Coronary artery (tissue), 2 donors: ENCODE results near the gene CDKN3.
"Not testable (repeated sequence)": the region's sequence is repeated elsewhere in the genome, so short reads cannot be mapped to it uniquely, and the experiment has no call there.

Experiments
- DNase-seq: peaks from one replicate; pipeline ENCODE4 v3.0.0-alpha.2; 2017; ENCODE audit warnings: low spot score
- H3K27ac ChIP-seq, 2 donors: fragments of 200-600 bp; sonication (generic); one replicate each; pipeline ENCODE4 v1.5.1; 2016 to 2019
- H3K4me3 ChIP-seq: fragments of 200-600 bp; sonication (generic); 2 replicates; pipeline ENCODE4 v1.5.1; 2016; ENCODE audit warnings: mild to moderate bottlenecking, moderate library complexity
- CTCF ChIP-seq: fragments of 200-600 bp; sonication (generic); IDR thresholded peaks from one replicate; pipeline ENCODE4 v1.5.1; 2019; ENCODE audit warnings: antibody characterized with exemption

CDKN3 gene

GRCh38 chr14:54447231-54447692, 50.5 kb downstream of the CDKN3 start:
- Histone ChIP-seq H3K4me3 (no peak overlapping the region), H3K27ac (no peak overlapping the region)
- no peak for TF ChIP-seq CTCF
- no peak for DNase-seq

- no peak for DNase-seq
- H3K4me3 ChIP-seq: no peak overlapping the region
- TF ChIP-seq CTCF: no peak
- H3K27ac ChIP-seq: no peak overlapping the region
Measured at GRCh38 chr14:54450535-54450934, 53.7 kb downstream of the CDKN3 start.

GRCh38 chr14:54451121-54451601, 54.4 kb downstream of the CDKN3 start:
- H3K4me3 ChIP-seq: no peak overlapping the region
- no peak overlapping the region for H3K27ac ChIP-seq
- no peak for TF ChIP-seq CTCF
- DNase-seq: no peak

GRCh38 chr14:54451961-54452360, 55.2 kb downstream of the CDKN3 start:
- no peak overlapping the region for H3K4me3 ChIP-seq
- no peak for TF ChIP-seq CTCF
- no peak for DNase-seq
- no peak overlapping the region for H3K27ac ChIP-seq

GRCh38 chr14:54453252-54453651, 56.4 kb downstream of the CDKN3 start:
- H3K27ac ChIP-seq: no peak overlapping the region
- TF ChIP-seq CTCF: no peak
- H3K4me3 ChIP-seq: no peak overlapping the region
- DNase-seq: no peak

- not testable (repeated sequence) for DNase-seq, H3K4me3 ChIP-seq, H3K27ac ChIP-seq
Measured at GRCh38 chr14:54453990-54454389, 57.2 kb downstream of the CDKN3 start.

- no peak overlapping the region for H3K27ac ChIP-seq
- no peak for TF ChIP-seq CTCF
- H3K4me3 ChIP-seq: no peak overlapping the region
- DNase-seq: no peak
Measured at GRCh38 chr14:54455363-54455762, 58.6 kb downstream of the CDKN3 start.

- not testable (repeated sequence) for H3K4me3 ChIP-seq, DNase-seq, H3K27ac ChIP-seq
Measured at GRCh38 chr14:54456820-54457608, 60.2 kb downstream of the CDKN3 start.
